DOHH2 (cell line): ENCODE measurements around the gene GNG4.

Source experiments
- H3F3A ChIP-seq: fragments of 200-600 bp; sonication (generic), shearing (Covaris generic); 2 replicates; pipeline ENCODE4 v1.6.0; 2016; ENCODE audit warnings: antibody characterized with exemption, mild to moderate bottlenecking; ENCODE audit not compliant: control insufficient read depth, insufficient read depth
- H3K27ac ChIP-seq: fragments of 200-600 bp; sonication (generic); 2 replicates; pipeline ENCODE4 v1.5.1; 2014; ENCODE audit warnings: low read depth, mild to moderate bottlenecking, low read length, moderate library complexity
- H3K27me3 ChIP-seq: fragments of 200-600 bp; sonication (generic); 2 replicates; pipeline ENCODE4 v1.6.1; 2014; ENCODE audit warnings: mild to moderate bottlenecking, low read length, mixed read lengths; ENCODE audit not compliant: control insufficient read depth
- H3K36me3 ChIP-seq: fragments of 200-600 bp; sonication (generic); 2 replicates; pipeline ENCODE4 v1.6.1; 2014; ENCODE audit warnings: mild to moderate bottlenecking, low read length, moderate library complexity, mixed read lengths; ENCODE audit not compliant: control insufficient read depth
- H3K4me1 ChIP-seq: fragments of 200-600 bp; sonication (generic); 2 replicates; pipeline ENCODE4 v1.6.1; 2014; ENCODE audit warnings: mild to moderate bottlenecking, low read length, mixed read lengths; ENCODE audit not compliant: control insufficient read depth
- H3K4me2 ChIP-seq: fragments of 200-600 bp; sonication (generic); 2 replicates; pipeline ENCODE4 v1.6.0; 2014; ENCODE audit warnings: mild to moderate bottlenecking, low read length, moderate library complexity
- H3K4me3 ChIP-seq: fragments of 200-600 bp; sonication (generic); 2 replicates; pipeline ENCODE4 v1.5.1; 2014; ENCODE audit warnings: mild to moderate bottlenecking, low read length, mixed read lengths
- H3K79me2 ChIP-seq: fragments of 200-600 bp; sonication (generic); 2 replicates; pipeline ENCODE4 v1.6.1; 2014; ENCODE audit warnings: mild to moderate bottlenecking, low read length, mixed read lengths; ENCODE audit not compliant: control insufficient read depth
- H3K9me2 ChIP-seq: fragments of 200-600 bp; sonication (generic); replicated peaks from 2 replicates; pipeline ENCODE4 v1.6.1; 2014; ENCODE audit warnings: mild to moderate bottlenecking, low read length, mixed read lengths; ENCODE audit not compliant: control insufficient read depth
- H3K9me3 ChIP-seq: fragments of 200-600 bp; sonication (generic); 2 replicates; pipeline ENCODE4 v1.6.1; 2014; ENCODE audit warnings: antibody characterized with exemption, low read length, mixed read lengths; ENCODE audit not compliant: control insufficient read depth, insufficient read depth
- H4K20me1 ChIP-seq: fragments of 200-600 bp; sonication (generic); 2 replicates; pipeline ENCODE4 v1.6.0; 2014; ENCODE audit warnings: low read depth, mild to moderate bottlenecking, antibody characterized with exemption, low read length, moderate library complexity; ENCODE audit not compliant: control insufficient read depth, insufficient read depth
- CTCF ChIP-seq: fragments of 200-600 bp; sonication (generic); IDR thresholded peaks from one replicate; pipeline ENCODE4 v1.5.1; 2014; ENCODE audit warnings: antibody characterized with exemption, mild to moderate bottlenecking, low read depth, low read length; ENCODE audit not compliant: poor library complexity, severe bottlenecking
- EZH2phosphoT487 ChIP-seq: fragments of 200-600 bp; sonication (generic); IDR thresholded peaks from 2 replicates; pipeline ENCODE4 v1.6.1; 2017; ENCODE audit warnings: borderline replicate concordance, mild to moderate bottlenecking, antibody characterized with exemption, low read length, moderate library complexity, mixed read lengths

Gene GNG4

GRCh38 chr1:235510823-235511222, 138.8 kb downstream of the GNG4 start:
- Histone ChIP-seq H3K9me3 (no peaks in the 10 kb centered on the region), H3K4me2 (no peak overlapping the region), H3K27ac (no peak overlapping the region), H3K79me2 (no peaks in the 10 kb centered on the region), H3F3A (peaks cover 4% of the 10 kb centered on the region; the same call in 1 of the 2 replicates), H3K4me3 (no peak overlapping the region), H3K36me3 (no peaks in the 10 kb centered on the region), H3K9me2 (no peaks in the 10 kb centered on the region), H4K20me1 (no peaks in the 10 kb centered on the region), H3K4me1 (peaks cover 9% of the 10 kb centered on the region), H3K27me3 (peaks cover 7% of the 10 kb centered on the region; the same call in 1 of the 2 replicates)
- TF ChIP-seq CTCF (no peak), EZH2phosphoT487 (no peak)

GRCh38 chr1:235507623-235508022, 142.0 kb downstream of the GNG4 start:
- Histone ChIP-seq H3K4me1 (peaks cover 18% of the 10 kb centered on the region), H3K79me2 (peaks cover 14% of the 10 kb centered on the region), H3K36me3 (0 out of 2 replicates have a peak, but pooled peaks cover 3% of the 10 kb centered on the region), H3K4me3 (no peak overlapping the region), H3K9me2 (no peaks in the 10 kb centered on the region), H3F3A (peaks cover 9% of the 10 kb centered on the region), H3K27me3 (peaks cover 2% of the 10 kb centered on the region; the same call in 1 of the 2 replicates), H4K20me1 (peaks cover 4% of the 10 kb centered on the region), H3K27ac (no peak overlapping the region), H3K9me3 (no peaks in the 10 kb centered on the region), H3K4me2 (no peak overlapping the region)
- TF ChIP-seq EZH2phosphoT487, result no peak
- TF ChIP-seq CTCF, result no peak

GRCh38 chr1:235504494-235505222, 144.9 kb downstream of the GNG4 start:
- H3K9me2 ChIP-seq, result no peaks in the 10 kb centered on the region
- peaks cover 9% of the 10 kb centered on the region for H3F3A ChIP-seq
- peak overlapping the region; percentile 93 for H3K4me3 ChIP-seq
- no peaks in the 10 kb centered on the region for H3K27me3 ChIP-seq
- H3K79me2 ChIP-seq, result peaks cover 42% of the 10 kb centered on the region
- TF ChIP-seq EZH2phosphoT487 (no peak), CTCF (peak; percentile 89)
- no peaks in the 10 kb centered on the region for H3K9me3 ChIP-seq
- peaks cover 22% of the 10 kb centered on the region for H3K4me1 ChIP-seq
- 0 out of 2 replicates have a peak, but pooled peaks cover 3% of the 10 kb centered on the region for H3K36me3 ChIP-seq
- H3K27ac ChIP-seq, result peak overlapping the region; percentile 82
- H4K20me1 ChIP-seq, result peaks cover 4% of the 10 kb centered on the region
- peak overlapping the region; percentile 100 for H3K4me2 ChIP-seq
